22Rv1 (cell line): ENCODE results near the gene FIBIN.

Experiments used
- ZFX ChIP-seq: fragments of 450-650 bp; IDR thresholded peaks from 2 replicates; pipeline ENCODE4 v1.6.1; 2017; ENCODE audit warnings: antibody characterized with exemption, borderline replicate concordance
- TF ChIP-seq, protein P1 (sequence below): fragments of 450-650 bp; IDR thresholded peaks from 2 replicates; pipeline ENCODE4 v1.5.1; 2017; ENCODE audit warnings: mild to moderate bottlenecking

DNA sequence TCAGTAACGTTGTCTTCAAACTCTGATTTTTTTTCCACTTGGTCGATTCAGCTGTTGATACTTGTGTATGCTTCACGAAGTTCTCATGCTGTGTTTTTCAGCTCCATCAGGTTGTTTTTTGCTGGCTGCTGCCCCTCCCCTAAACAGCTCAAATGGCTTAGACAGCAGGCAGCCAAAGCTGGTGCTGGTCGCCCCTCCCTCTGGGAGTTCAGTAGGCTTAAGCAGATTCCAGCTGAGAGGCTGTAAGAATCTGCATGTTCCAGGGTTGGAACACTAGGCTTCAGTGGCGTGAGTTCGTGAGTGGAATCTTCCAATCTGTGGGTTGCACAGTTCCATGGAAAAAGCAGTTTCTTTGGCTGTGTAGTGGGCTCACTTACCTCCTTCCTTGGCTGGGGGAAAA, 10.3 kb upstream of the FIBIN start:
- TF ChIP-seq, protein P1, sequence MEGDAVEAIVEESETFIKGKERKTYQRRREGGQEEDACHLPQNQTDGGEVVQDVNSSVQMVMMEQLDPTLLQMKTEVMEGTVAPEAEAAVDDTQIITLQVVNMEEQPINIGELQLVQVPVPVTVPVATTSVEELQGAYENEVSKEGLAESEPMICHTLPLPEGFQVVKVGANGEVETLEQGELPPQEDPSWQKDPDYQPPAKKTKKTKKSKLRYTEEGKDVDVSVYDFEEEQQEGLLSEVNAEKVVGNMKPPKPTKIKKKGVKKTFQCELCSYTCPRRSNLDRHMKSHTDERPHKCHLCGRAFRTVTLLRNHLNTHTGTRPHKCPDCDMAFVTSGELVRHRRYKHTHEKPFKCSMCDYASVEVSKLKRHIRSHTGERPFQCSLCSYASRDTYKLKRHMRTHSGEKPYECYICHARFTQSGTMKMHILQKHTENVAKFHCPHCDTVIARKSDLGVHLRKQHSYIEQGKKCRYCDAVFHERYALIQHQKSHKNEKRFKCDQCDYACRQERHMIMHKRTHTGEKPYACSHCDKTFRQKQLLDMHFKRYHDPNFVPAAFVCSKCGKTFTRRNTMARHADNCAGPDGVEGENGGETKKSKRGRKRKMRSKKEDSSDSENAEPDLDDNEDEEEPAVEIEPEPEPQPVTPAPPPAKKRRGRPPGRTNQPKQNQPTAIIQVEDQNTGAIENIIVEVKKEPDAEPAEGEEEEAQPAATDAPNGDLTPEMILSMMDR, result no peak
- no peak for TF ChIP-seq ZFX
